GM03348 (cell line): ENCODE results near the gene KRT13.
A peak's percentile ranks its signal among the peaks of the same experiment; 100 is the strongest.

Source experiments
- DNase-seq: peaks from one replicate; pipeline ENCODE4 v3.0.0; 2012; ENCODE audit warnings: low spot score

Gene KRT13

GRCh38 chr17:41537614-41537954 is 32.2 kb upstream of the KRT13 start:
- no peak for DNase-seq

GRCh38 chr17:41536741-41537613 is 31.6 kb upstream of the KRT13 start:
- DNase-seq, result no peak

GRCh38 chr17:41535764-41536481 is 30.5 kb upstream of the KRT13 start:
- no peak for DNase-seq

GRCh38 chr17:41534899-41535546 is 29.6 kb upstream of the KRT13 start:
- DNase-seq, result no peak

GRCh38 chr17:41533613-41534012 is 28.2 kb upstream of the KRT13 start:
- no peak for DNase-seq

- DNase-seq, result no peak
Measured at GRCh38 chr17:41532947-41533570, 27.6 kb upstream of the KRT13 start.

GRCh38 chr17:41531993-41532392 is 26.6 kb upstream of the KRT13 start:
- DNase-seq, result no peak

- DNase-seq, result peak; percentile 85
Measured at GRCh38 chr17:41530062-41531048, 24.9 kb upstream of the KRT13 start.

- DNase-seq, result no peak
Measured at GRCh38 chr17:41529491-41529915, 24.1 kb upstream of the KRT13 start.

- no peak for DNase-seq
Measured at GRCh38 chr17:41528959-41529353, 23.5 kb upstream of the KRT13 start.

- peak; percentile 43 for DNase-seq
Measured at GRCh38 chr17:41527063-41528023, 21.9 kb upstream of the KRT13 start.

- DNase-seq, result no peak
Measured at GRCh38 chr17:41524261-41524660, 18.8 kb upstream of the KRT13 start.

GRCh38 chr17:41523787-41524186 is 18.4 kb upstream of the KRT13 start:
- DNase-seq, result no peak

- DNase-seq, result no peak
Measured at GRCh38 chr17:41523225-41523593, 17.8 kb upstream of the KRT13 start.

GRCh38 chr17:41522301-41523224 is 17.2 kb upstream of the KRT13 start:
- DNase-seq, result no peak

GRCh38 chr17:41521574-41522261 is 16.3 kb upstream of the KRT13 start:
- peak; percentile 71 for DNase-seq

GRCh38 chr17:41520821-41521521 is 15.6 kb upstream of the KRT13 start:
- DNase-seq, result no peak
